Measurements from ENCODE around the gene CASKIN1.

CASKIN1 gene

GRCh38 chr16:2233872-2234812 lies 37.7 kb upstream of the CASKIN1 start:
- DNase-seq (ENCODE audit: extremely low read depth in 1 of 2, low read depth in 1 of 2), result no peak

GRCh38 chr16:2233046-2233775 lies 36.8 kb upstream of the CASKIN1 start:
- no peak for DNase-seq (ENCODE audit: extremely low read depth in 1 of 2, low read depth in 1 of 2)

GRCh38 chr16:2232094-2232990 lies 35.9 kb upstream of the CASKIN1 start:
- DNase-seq (ENCODE audit: extremely low read depth in 1 of 2, low read depth in 1 of 2), result no peak

- DNase-seq (ENCODE audit: extremely low read depth in 1 of 2, low read depth in 1 of 2), result no peak
Observed at GRCh38 chr16:2231016-2231931, 34.9 kb upstream of the CASKIN1 start.

- DNase-seq (ENCODE audit: extremely low read depth in 1 of 2, low read depth in 1 of 2), result no peak
Observed at GRCh38 chr16:2230376-2230775, 34.0 kb upstream of the CASKIN1 start.

- DNase-seq (ENCODE audit: extremely low read depth in 1 of 2, low read depth in 1 of 2), result no peak
Observed at GRCh38 chr16:2229632-2230250, 33.3 kb upstream of the CASKIN1 start.

GRCh38 chr16:2229091-2229490 lies 32.7 kb upstream of the CASKIN1 start:
- DNase-seq (ENCODE audit: extremely low read depth in 1 of 2, low read depth in 1 of 2), result no peak

- no peak for DNase-seq (ENCODE audit: extremely low read depth in 1 of 2, low read depth in 1 of 2)
Observed at GRCh38 chr16:2228161-2228824, 31.9 kb upstream of the CASKIN1 start.

- no peak for DNase-seq (ENCODE audit: extremely low read depth in 1 of 2, low read depth in 1 of 2)
Observed at GRCh38 chr16:2226918-2227317, 30.5 kb upstream of the CASKIN1 start.

- DNase-seq (ENCODE audit: extremely low read depth in 1 of 2, low read depth in 1 of 2), result no peak
Observed at GRCh38 chr16:2226245-2226793, 29.9 kb upstream of the CASKIN1 start.

- no peak for DNase-seq (ENCODE audit: extremely low read depth in 1 of 2, low read depth in 1 of 2)
Observed at GRCh38 chr16:2223942-2224486, 27.6 kb upstream of the CASKIN1 start.

- peak; percentile 97 to 98 for DNase-seq (ENCODE audit: extremely low read depth in 1 of 2, low read depth in 1 of 2)
Observed at GRCh38 chr16:2223221-2223941, 27.0 kb upstream of the CASKIN1 start, which contains the start of gene E4F1. E4F1 (plus strand) TSS chr16:2223591; CDS start chr16:2223614, 23 bp downstream.

- DNase-seq (ENCODE audit: extremely low read depth in 1 of 2, low read depth in 1 of 2), result no peak
Observed at GRCh38 chr16:2216330-2216729, 19.9 kb upstream of the CASKIN1 start.

- DNase-seq (ENCODE audit: extremely low read depth in 1 of 2, low read depth in 1 of 2), result no peak
Observed at GRCh38 chr16:2214719-2214968, 18.2 kb upstream of the CASKIN1 start, which contains the start of gene PGP. PGP (minus strand) TSS chr16:2214840; CDS start chr16:2214777, 63 bp downstream.

GRCh38 chr16:2213817-2214718 lies 17.7 kb upstream of the CASKIN1 start:
- no peak for DNase-seq (ENCODE audit: extremely low read depth in 1 of 2, low read depth in 1 of 2)

GRCh38 chr16:2212362-2213324 lies 16.2 kb upstream of the CASKIN1 start:
- DNase-seq (ENCODE audit: extremely low read depth in 1 of 2, low read depth in 1 of 2), result no peak

All from activated CD8-positive, alpha-beta memory T cell treated with anti-CD3 and anti-CD28 coated beads for 1 hour (primary cell).